Measurements from ENCODE around the gene ARID5A. TPM values are rescaled to one million over a fixed set of nuclear protein-coding genes. Genes with fewer than 3 reads are reported as not detected.

The ARID5A gene
- total and polyA plus RNA-seq, 9 of the 15 experiments (the other 6 are each of a cell fraction or from before 2014, with no cell fraction given) = 0.14 to 12.5 (median 3.0) TPM

GRCh38 chr2:96531872-96532505, 4.6 kb upstream of the ARID5A start (continued):
- TF ChIP-seq, protein P1, sequence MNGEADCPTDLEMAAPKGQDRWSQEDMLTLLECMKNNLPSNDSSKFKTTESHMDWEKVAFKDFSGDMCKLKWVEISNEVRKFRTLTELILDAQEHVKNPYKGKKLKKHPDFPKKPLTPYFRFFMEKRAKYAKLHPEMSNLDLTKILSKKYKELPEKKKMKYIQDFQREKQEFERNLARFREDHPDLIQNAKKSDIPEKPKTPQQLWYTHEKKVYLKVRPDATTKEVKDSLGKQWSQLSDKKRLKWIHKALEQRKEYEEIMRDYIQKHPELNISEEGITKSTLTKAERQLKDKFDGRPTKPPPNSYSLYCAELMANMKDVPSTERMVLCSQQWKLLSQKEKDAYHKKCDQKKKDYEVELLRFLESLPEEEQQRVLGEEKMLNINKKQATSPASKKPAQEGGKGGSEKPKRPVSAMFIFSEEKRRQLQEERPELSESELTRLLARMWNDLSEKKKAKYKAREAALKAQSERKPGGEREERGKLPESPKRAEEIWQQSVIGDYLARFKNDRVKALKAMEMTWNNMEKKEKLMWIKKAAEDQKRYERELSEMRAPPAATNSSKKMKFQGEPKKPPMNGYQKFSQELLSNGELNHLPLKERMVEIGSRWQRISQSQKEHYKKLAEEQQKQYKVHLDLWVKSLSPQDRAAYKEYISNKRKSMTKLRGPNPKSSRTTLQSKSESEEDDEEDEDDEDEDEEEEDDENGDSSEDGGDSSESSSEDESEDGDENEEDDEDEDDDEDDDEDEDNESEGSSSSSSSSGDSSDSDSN (IDR thresholded peaks at IDR 0.05; ENCODE audit: borderline replicate concordance in 1 of 2, low read depth in 2 of 2, low read length in 2 of 2) = no peak
- TF ChIP-seq U2AF1 (optimal IDR thresholded peaks at IDR 0.05; ENCODE audit: low read depth, low read length) (no peak), KLF1 (tag; IDR thresholded peaks at IDR 0.05) (no peak), ZC3H4 (CRISPR knock-in tag; IDR thresholded peaks at IDR 0.05; ENCODE audit: borderline replicate concordance) (no peak), ZNF23 (CRISPR knock-in tag; IDR thresholded peaks at IDR 0.05) (no peak), ETV5 (CRISPR knock-in tag; IDR thresholded peaks at IDR 0.05; ENCODE audit: low read depth) (no peak), POLR2AphosphoS5 (IDR thresholded peaks at IDR 0.05; ENCODE audit: control insufficient read depth, insufficient read depth, low read depth, low read length) (no peak), TCF7 (IDR thresholded peaks at IDR 0.05; ENCODE audit: borderline replicate concordance) (no peak), HOXB6 (CRISPR knock-in tag; IDR thresholded peaks at IDR 0.05; ENCODE audit: borderline replicate concordance) (no peak), DPF2 (IDR thresholded peaks at IDR 0.05) (peak; percentile 84), CREB3L1 (IDR thresholded peaks at IDR 0.05; ENCODE audit: borderline replicate concordance, low read depth) (peak; percentile 25; the same call in 1 of the 2 replicates), ZNF143 (CRISPR knock-in tag; IDR thresholded peaks at IDR 0.05) (peak; percentile 84), ELK1 (CRISPR knock-in tag; IDR thresholded peaks at IDR 0.05) (no peak), ARID1B (IDR thresholded peaks at IDR 0.05) (peak; percentile 66), NFRKB (IDR thresholded peaks at IDR 0.05; ENCODE audit: low read depth) (no peak), ZNF41 (CRISPR knock-in tag; conservative IDR thresholded peaks at IDR 0.05) (no peak), RB1 (IDR thresholded peaks at IDR 0.05; ENCODE audit: low read depth) (no peak), PHB (CRISPR knock-in tag; IDR thresholded peaks at IDR 0.05) (no peak), ASH1L (IDR thresholded peaks at IDR 0.05; ENCODE audit: borderline replicate concordance, low read depth, partially characterized antibody) (no peak), SUPT5H (IDR thresholded peaks at IDR 0.05) (no peak), SREBF2 (CRISPR knock-in tag; IDR thresholded peaks at IDR 0.05) (no peak), ZHX1 (conservative IDR thresholded peaks at IDR 0.05; ENCODE audit: low read length) (no peak)
